ENCODE data around the gene NUB1.

The NUB1 gene

DNA sequence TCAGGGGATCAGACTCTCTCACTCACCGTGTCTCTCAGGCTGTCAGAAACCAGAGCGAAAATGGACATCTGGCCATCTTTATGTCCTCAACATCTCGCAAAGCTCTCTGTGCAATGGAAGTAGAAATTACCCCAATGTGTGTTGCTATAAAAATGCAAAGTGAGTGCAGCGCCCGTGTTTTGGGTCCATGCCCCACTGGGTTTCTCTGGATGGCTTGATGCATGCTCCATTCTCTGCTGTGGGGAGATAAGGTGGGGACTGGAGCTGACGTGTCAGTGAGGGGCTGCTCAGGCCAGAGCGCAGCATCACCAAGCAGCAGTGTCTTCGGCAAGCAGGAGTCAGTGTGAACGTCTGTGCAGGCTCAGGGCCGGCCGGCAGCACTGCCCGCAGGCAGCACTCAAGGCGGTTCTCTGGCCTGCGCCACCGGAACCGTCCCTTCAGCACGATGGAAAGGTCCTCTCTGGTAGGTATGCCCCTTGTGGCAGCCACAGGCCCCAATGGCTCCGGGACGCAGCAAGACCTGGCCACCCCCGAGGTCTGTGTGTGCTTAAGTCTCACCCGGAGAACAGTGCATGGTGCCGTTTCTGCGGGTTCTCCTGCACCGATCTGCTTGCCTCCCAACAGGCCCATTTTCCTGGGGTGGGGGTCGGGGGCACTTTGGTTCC is 38.1 kb downstream of the NUB1 start:
- ATAC-seq: no peak

DNA sequence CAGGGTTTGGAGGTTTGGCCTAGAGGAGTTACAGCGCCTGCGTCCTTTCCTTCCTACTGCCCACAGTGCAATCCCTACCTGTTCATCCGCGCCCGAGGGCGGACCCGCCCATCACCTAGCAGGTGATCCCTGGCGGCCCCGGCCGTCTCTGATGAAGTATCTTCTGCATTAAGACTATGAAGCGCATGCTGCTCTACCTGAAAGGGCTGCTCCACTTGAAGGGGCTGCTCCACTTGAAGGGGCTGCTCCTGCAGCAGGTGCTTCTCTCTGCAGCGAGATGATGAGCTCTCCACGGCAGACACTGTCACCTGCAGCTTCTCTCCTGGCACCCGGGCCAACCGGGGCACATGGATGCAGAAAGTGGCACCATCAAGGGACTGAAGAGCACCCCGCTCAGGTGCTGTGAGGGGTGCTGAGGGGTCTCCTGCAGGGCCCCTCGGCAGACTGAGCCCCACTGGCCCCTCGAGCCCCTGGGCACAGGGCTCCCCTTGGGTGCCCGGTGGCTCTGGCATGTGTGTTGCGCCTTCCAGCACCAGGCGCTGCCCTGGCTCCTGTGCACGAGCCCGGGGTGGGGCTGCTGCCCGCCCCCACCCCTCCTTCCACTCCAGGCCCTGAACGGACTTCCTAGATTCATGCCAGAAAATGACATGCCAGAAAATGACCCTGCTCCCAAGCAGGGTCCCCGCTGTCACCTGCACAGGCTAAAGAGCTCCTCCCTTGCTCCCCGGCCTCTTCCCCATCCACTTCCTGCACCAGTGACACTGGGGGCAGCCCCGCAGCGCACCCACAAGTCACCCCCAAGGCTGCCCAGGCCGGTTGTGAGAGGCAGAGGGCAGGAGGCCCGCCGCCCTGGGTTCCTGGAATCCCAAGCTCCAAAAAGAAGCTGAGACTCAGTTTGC is 38.8 kb downstream of the NUB1 start:
- ATAC-seq: no peak

DNA sequence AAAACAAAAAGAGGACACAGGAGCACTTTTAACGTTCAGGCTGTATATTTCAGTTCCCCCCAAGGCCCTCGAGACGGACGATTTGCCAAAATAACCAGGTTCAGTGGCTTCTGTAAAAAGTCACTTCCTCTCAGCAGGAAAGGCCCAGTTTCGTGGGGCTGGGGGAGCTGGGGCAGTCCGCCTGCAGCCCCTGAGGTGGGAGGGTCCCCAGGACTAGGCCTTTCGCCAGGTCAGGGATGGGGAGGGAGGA is 39.4 kb downstream of the NUB1 start:
- no peak for ATAC-seq

DNA sequence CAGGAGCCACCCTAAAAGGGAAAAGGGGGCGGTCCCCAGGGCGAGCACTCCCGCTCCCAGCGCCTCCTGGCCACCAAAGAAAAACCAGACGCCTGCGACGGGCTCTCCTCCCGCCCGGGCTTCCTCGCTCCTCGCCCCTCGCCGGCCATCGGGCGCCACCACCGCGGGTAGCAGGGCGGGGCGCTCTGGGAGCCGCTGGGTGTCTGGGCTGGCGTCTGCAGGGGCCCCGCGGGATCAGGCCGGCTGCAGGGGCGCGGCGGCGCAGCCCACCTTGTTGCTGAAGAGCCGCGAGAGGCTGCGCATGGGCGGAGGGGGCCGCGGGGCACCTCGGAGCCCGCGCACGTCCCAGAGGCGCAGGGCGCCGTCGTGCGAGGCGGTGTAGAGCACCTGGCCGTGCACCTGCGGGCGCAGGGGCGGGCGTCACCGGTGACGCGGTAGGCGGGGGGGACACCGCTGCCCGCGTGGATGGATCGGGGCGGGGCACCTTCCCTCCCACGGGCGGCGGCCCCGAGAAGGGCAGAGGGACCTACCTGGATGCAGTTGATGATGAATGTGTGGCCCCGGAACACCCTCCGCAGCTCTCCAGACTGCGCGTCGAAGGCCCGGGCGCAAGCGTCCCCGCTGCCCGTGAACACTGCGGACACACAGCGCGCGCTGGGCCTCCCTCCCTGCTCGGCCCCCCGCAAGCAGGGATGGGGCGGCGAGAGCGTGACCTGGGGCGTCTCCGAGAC is 39.9 kb downstream of the NUB1 start:
- ATAC-seq: peak; percentile 30 to 62

DNA sequence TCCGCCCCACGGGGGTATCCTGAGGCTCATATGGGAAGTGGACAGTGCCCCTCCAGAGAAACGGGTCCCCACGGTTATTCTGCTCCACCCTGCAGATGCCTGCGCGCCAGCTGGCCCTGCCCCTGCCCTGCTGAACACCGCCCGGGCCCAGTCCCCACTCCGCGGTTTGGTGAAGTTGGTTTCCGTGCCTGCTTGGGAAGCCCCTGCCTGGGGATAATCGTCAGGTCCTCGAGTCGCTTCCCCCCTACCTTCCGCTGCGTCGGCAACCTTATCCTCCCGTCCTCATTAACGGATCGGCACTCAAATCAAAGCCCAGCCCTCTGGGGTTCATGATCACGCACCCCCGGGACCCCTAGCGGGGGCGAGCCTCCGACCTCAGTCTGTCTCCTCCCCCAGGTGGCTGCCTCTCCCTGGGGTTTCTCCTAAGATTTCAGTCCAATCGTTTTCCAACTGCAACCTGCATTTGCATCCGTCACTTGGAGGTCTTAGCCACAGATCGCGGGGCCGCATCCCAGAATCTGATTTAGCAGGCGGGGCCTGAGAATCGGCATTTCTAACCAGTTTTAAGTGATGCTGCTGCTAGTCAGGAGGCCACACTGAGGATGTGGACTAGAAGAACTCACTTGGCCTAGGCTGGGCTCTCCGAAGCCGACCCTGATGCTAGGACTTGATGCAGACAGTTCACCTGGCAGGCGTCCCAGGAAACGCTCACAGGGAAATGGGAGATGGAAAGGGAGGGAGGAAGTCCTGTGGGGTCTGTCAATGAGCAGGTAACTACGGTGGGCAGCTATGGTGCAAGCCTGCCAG is 40.7 kb downstream of the NUB1 start:
- ATAC-seq: peak; percentile 9 to 17

DNA sequence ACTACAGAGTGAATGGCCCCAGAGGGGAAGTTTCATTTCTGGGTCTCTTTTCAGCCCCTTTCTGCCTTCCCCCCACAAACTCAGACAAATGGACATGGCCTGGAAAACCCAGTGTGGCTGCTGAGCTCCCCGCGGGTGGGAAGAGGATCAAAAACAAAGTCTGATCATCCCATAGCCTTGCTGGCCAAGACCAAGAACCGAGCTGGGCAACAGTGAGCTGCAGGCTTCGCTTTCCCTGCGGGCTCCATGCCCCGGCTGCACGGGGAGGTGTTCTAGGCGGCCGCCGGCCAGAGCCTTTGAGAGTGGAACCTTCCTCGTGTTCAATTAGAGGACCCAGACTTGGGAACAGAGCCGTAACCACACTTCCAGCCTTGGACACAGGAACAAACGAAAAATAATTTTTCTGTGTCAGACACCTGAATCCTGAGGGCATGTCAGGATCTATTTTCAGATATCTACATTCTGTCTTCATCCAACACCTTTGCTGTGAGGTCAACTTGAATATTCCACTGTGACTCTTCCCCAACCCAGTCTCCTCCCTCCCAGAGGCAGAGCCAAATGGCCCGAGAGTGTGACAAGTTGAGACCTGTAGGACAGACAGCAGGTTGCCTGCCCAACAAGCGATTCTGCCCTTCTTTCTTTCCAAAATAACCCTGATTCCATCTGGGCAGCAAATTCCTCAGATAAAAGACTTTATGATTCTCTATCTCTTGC is 42.2 kb downstream of the NUB1 start:
- no peak for ATAC-seq

DNA sequence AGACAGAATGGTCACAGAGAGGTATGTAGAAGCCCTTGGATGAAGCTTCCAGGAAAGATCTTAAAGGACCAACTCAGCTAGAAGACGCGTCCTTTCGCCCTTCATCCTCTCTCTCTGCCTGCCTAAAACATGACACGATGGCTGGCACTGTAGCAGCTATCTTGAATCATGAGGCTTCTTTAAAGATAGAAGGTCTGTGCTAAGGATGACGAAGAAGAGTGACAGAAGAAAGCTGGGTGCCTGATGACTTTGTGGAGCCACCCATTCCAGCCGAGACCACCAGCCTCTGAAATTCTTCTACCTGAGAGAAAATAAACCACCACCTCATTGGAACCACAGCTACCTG is 42.7 kb downstream of the NUB1 start:
- no peak for ATAC-seq

DNA sequence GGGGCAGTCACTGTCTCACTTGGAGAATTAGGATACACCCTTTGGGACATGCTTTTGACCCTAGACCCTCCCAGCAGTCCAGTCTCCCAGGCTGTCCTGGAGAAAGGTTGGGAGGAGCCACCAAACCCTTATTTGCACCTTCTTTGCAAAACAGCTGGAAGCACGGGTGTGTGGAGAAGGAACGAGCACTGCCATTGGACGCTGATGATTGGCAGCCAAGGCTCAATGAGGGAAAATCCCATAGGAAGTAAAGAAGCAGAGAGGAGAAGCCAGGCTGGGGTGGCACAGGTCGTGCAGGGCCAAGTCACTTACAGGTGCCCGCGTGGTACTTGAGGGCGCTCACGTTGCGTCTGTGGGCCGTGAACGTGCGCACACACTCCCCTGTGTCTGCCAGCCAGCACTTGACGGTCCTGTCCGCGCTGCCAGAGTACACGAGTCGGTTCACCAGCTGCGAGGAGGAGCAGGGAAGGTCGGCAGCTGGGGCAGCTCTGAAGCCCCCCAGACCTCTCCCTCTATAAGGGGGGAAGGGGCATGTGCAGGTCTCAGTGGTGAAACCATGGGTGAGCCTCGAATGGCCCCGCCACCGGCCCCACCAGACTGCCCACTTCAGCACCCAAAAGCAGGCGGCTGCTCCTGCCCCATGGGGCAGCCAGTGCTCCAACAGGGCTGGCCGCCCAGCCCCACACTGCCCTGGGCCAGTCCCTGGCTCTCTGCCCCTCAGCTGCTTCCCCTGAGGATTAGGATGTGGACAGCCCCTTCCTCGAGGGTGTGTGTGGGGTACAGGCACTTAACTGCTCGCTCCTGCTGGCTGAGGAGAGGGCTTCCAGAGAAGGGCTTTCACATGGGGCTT is 43.4 kb downstream of the NUB1 start:
- ATAC-seq: no peak

DNA sequence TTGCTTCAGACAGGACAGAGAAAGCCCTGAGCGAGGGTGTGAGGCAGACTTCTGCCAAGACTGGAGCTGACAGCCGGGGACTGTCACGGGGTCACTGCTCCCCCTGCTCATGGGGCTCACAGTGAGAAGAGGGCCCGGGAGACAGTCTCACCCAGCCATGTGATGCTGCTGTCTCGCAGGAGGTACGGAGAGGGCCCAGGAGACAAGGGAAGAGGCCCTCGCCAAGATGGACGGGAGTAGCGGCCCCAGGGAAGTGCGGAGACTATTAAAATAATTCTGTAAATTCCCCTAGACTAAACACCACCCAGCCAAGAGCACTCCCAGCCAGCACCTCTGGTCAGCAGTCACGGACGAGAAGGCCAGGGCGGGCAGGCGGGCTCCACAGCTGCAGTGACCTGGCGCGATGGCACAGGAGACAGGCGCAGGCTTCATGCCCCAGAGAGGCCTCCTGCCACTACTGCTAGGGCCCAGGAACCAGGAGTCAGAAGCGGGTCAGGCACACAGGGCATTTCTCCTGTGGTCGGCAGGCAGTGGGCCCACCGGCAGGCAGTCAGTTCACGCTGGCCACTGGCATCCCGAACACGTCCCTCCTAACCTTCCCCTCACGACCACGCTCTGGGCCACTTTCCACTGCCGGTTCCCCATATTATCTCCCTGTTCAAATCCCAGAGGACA is 44.2 kb downstream of the NUB1 start:
- ATAC-seq: no peak

DNA sequence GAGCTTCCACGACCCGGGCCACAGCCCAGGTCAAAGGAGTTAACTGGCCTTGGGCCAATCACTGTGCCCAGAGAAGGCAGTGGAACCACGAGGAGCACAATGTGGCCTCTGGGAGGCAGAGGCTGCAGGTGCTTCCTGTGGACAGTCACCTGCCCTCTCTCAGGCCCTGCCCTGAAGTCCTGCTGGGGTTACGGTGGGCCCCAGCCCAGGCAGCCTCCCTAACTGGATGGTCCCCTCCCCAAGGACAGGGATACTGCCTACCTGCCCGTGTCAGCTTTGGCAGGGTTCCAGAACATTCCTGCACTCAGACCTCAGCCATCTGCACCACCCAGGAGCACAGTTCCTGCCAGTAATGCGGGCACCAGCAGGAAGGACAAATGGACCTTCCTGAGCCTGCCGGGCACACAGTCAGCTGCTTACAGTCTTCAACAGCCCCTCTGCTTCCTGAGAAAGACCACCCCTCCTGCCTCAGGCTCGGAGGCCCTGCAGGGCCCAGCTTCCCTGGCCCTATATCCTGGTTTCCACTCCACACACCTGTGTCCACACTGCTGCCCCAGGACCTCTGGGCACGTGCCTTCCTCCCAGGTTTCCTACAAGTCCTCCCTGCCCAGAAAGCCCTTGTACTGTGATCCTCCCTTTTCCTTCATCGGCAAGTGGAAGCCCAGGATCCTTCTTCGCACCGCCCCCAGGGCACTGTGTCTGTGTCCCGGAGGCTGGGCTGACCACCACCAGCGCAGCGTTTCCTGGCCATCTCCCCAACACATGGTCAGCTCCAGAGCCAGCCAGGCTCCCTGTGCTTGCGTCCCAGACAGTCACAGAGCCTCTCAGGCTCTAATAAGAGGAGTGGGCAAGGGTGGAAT is 44.9 kb downstream of the NUB1 start:
- ATAC-seq: no peak

DNA sequence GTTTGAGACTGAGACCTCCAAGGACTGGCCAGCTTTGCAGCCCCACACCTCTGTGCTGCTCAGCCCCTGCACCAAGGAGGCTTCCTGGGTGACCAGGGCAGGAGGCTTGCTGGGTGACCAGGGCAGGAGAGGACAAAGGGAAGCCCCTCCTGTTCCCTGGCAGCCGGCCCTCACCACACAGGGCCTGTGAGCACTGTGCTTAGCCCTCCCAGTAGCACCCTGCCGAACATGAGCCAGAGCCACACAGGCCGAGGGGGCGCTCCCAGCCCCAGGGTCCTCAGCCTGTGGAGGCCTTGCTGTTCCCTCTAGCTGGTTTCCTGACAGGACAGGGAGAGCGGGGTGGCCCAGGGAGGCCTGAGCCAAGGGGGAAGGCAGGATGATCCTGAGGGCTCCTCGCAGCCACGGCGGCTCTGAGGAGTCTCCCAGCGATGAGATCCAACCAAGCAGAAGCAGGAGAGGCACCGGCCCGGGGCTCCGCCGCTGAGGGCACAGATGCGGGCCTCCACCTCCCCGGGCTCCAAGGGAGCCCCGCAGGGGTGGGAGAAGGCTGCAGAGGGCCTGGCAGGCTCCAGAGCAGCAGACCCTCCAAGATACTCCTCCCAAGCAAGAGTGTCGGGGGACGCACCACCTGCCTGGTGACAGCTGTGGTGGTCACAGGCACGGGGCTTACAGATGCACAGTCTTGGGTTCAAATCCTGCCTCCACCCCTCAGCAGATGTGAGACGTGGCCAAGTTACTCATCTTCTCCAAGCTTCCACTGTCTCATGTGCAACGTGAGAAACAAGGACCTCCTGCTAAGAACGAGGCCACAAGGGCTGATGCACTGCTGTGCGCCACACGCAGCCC is 45.8 kb downstream of the NUB1 start:
- no peak for ATAC-seq

DNA sequence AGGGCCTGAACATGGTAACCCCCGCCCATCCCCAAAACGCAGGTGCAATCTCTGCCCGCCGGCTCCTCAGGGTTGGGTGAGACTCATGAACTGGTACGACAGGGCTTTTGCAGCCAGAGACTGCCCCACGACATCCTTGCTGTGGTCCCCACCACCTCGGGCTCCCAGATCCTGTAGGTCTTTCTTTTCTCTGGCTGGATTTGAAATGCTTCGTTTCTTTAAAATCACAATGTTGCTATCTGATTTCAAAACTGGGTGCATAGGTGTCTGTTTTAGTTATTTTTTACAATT is 46.3 kb downstream of the NUB1 start:
- ATAC-seq: no peak

DNA sequence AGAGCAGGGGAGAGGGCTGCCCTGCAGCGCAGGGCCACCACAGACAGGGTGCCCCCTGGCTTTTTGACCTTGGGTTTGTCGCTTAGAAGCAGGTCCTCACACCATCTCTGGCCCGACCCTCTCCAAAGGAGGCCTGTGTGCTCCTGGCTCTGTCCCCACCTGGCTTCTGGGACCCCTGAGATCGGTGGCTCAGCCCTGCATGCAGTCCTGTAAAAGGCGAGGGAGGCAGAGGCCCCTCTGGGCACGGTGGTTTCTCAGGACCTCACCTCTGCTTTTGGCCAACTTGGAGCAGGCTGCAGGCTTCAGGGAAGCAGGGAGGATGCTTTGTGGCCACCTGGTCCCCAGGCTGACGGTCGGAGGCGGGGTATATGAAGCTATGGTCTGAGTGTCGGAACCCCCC is 46.8 kb downstream of the NUB1 start:
- no peak for ATAC-seq

DNA sequence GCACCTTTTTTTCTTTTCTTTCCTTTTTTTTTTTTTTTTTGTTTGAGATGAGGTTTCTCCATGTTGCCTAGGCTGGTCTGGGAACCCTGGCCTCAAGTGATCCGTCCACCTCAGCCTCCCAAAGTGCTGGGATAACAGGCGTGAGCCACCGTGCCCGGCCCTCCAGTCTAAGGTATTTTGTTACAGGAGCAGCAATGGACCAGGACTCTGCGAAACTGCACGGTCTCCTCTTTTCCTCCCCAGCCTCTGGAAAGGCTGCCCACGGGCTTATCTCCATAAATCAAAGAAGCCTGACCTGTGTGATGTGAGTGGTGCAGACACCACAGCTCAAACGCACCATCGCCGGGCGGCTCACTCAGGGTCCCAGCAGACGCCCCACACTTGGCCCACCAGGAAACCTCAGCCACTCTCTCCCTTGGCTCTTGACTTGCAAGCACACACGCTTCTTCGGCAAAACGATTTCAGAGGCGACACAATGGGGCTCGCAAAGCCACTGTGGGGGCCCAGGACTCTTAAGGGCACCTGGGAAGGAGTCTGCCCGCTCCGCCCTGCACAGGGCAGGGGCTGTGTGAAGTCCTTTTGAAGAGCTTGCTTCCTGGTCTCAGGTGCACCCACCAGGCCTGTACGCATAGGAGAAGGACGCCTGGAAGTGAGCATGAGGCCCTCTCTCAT is 47.6 kb downstream of the NUB1 start:
- ATAC-seq: no peak

DNA sequence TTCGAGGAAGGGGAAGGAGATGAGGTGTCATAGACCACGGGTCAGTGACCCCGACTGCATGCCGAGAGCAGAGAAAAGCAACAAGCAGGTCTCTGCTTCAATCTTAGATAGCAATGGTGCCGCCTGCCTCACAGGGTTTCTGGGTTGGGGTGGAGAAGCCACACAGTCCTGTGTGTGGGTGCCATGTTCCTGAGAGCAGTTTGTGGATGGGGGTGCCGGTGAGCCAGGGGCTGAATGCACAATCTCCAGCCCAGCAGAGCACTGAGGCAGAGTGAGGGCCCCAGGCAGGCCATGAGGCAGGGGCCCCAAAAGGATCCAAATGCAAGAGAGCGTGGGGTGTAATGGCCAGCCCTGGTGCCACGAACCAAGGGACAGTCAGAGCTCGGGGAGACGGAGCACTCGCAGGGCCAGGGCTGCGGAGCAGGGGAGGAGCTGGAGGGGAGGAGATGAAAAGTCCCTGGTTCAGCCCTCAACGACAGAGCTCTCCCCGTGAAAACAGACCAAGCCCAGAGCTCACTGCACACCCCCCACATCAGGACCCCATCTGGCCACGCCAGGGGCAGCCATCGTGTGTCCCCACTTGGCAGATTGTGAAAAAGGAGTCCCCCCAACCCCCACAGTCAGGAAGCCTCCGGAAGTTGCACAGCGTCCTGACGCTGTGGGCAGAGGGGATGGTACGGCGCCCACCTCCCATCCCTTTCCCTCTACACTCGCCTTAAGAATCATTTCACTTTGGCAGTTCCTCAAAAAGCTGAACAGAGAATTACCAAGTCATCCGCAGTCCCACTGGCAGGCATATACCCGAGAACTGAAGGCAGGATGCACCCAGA is 48.4 kb downstream of the NUB1 start:
- ATAC-seq: no peak

DNA sequence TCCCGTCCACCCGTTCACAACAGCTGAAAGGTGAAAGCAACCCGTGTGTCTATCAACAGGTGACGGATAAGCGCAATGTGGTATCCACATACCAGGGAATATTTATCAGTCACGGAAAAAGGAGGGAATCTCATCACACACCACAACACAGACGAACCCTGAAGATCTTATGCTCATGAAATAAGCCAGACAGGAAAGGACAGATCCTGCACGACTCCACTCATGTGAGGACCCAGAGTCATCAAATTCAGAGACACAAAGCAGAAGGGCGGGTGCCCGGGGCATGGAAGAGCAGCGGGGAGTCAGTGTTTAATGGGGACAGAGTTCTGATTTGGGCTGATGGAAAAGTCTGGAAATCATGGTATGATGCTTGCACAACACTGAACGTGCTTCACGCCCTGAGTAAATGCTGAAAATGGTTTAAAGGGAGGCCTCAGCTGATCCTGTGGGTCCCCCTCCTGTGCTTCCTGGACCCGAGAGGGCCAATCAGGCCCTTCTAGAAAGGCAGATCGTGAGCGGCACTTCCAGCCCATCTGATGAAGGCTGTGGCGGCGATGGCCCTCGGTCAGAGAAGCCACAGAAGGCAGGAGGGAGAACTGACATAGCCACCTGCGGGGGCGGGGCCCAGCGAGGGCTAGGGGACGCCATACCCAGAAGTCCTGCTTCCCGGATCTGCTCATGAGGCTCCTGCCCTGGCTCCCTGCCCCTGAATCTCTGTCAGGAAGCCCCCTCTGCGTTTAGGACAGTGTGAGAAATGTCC is 49.2 kb downstream of the NUB1 start:
- ATAC-seq: no peak

DNA sequence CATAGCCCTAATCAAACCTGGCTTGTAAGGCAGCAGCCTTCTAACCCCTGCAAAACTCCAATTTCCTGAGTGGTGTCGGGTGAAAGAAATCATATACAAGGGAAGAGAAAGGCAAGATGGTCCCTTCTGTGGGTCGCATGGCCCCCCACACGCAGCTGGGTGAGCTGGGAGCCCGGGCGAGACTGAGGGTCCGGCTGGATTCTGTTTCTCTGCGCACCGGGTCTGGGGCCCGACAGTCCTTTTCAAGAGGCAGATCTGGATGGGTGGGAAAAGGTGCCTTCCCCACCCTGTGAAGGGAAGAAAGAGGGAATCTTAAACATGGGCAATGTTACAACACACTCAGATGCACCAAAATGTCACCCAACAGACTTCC is 49.7 kb downstream of the NUB1 start:
- ATAC-seq: no peak
